ENCODE results near the gene MIS18BP1. TPM values are rescaled to one million over a fixed set of nuclear protein-coding genes. Genes with fewer than 3 reads are reported as not detected.
"Not testable (repeated sequence)": the region's sequence is repeated elsewhere in the genome, so short reads cannot be mapped to it uniquely, and the experiment has no call there.

MIS18BP1 gene
- total RNA-seq, 1 donor from 2014 or later: 29.9 TPM

DNA sequence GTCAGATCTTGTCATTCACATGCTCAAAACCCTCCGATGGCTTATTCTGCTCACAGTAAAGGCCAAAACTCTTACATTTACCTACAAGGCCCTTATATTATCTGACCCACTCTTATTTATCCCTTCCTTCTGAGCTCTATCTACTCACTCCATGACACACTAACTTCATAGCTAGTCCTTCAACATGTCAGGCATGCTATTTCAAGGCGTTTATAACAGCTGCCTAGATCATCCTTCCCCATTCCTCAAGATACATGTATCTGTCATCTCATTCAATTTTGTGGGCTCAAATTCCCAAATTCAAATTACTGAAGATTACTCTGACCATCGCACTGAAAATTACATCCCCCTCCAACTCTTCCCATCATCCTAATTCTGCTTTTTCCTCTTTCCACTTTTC, 6.9 kb downstream of the MIS18BP1 start:
- DNase-seq (ENCODE audit: low read depth): no peak

DNA sequence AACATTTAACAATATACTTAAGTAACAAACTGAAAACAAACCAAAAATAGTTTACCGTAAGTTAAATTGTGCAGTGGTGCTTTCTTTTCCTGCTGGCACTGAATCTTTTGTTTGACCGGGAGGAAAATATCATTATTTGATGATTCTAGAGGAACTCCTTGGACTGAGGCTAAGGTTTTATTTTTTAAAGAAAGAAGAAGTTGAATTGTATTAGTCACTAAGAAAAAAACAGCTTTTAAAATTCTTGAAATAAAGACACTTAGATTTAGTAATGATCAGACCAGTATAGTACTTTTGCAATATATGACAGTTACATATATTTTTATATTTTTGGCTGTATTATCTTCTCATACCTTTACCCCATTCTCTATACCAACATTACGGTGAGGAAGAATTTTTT, 10.3 kb downstream of the MIS18BP1 start:
- DNase-seq (ENCODE audit: low read depth): no peak

DNA sequence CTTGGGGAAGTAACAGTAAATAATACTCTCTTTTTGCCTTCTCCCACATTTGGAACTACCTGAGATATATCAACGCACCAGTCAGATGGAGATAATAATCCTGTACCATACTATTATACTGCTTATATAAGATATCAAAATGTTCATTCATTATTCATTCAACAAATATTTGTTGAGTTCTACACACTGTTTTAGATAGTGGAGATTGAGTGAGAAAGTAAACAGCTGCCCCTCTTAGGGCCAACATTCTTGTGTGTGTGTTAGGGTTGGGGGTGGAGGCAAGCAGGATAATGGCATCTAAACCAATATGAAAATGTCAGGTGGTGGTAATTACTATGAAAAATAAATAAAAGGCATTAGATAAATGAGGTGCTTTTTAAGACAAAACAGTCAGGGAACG, 14.0 kb downstream of the MIS18BP1 start:
- no peak for DNase-seq (ENCODE audit: low read depth)

- no peak for DNase-seq (ENCODE audit: low read depth)
Observed at GRCh38 chr14:45227566-45227965, 25.4 kb downstream of the MIS18BP1 start.

DNA sequence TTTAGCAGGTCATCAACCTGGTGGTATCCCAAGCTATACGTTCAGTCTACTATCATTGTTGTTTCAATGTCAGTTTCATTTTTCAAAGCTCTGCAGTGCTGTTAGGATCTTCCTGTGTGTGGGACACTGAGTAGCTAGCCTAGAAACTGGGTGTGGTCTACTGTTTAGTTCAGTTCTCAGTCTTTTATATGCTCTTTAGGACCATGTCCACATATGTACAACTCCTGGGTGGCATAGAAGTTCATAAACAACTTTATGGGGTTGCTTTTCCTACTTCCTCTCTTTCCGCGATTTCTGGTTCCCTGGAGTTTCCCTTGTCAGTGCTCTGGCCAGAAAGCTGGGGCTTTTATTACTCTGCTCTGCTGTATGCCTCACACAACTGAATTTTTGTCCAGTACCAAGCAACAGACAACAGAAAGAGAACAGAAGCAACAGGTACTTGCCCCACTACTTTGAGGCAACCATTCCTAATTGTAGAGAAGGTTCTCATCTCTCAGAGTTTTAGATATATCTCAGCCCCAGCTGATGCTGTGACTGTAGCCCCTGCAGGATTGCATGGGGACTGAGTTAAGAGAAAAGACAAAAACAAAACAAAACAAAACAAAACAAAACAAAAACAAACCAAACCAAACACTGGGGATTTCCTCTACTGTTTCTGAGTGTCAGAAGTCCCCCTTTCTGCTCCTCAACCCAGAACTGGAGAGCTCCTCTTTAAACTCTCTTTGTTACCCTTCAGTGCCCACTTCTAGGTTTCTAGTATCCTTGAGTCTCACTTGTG, 30.3 kb downstream of the MIS18BP1 start:
- no peak for DNase-seq (ENCODE audit: low read depth)

- not testable (repeated sequence) for DNase-seq (ENCODE audit: low read depth)
Observed at GRCh38 chr14:45214341-45214740, 38.7 kb downstream of the MIS18BP1 start.

GRCh38 chr14:45213716-45214115, 39.3 kb downstream of the MIS18BP1 start:
- peak; percentile 66 for DNase-seq (ENCODE audit: low read depth)

GRCh38 chr14:45212231-45212630, 40.8 kb downstream of the MIS18BP1 start:
- peak; percentile 56 for DNase-seq (ENCODE audit: low read depth)

- DNase-seq (ENCODE audit: low read depth): peak; percentile 14
Observed at GRCh38 chr14:45211295-45211694, 41.7 kb downstream of the MIS18BP1 start.

DNA sequence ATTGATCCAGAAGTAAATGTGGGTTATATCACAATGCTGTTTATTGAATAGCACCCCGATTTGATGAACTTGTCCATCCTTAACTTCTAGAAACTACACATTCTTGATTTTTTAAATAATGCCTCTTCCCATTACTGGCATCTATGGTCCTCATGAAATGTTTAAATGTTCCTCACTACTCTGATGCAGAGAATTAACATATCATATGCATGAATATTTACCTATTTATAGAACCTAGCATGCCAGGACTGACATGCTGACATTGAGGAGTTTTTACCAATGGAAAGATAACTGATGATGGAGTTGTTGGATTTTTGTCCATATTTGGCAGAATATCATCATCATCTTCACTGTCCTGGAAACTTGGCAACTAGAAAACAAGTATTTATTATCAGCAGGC, 42.8 kb downstream of the MIS18BP1 start:
- no peak for DNase-seq (ENCODE audit: low read depth)

DNA sequence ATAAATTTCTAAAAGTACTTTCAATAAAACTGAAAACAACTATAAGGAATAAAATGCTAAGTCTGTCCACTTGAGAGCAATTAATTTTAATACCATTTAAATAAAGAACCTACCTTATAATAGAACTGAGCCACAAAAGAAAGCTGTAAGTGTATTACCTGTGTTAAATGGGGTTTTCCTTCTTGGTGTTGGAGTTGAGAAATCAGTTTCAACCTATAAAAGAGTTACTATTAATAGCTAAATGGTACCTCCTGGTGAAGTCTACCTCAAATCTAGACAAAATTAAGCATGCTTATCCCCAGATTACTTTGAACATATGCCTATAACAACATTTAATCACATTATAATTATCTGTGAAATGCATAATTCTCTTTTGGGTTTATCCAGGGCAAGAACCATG, 48.8 kb downstream of the MIS18BP1 start:
- DNase-seq (ENCODE audit: low read depth): no peak

GRCh38 chr14:45201905-45202304, 51.1 kb downstream of the MIS18BP1 start:
- DNase-seq (ENCODE audit: low read depth): peak; percentile 10

- peak; percentile 7 for DNase-seq (ENCODE audit: low read depth)
Observed at GRCh38 chr14:45199230-45199629, 53.8 kb downstream of the MIS18BP1 start.

DNA sequence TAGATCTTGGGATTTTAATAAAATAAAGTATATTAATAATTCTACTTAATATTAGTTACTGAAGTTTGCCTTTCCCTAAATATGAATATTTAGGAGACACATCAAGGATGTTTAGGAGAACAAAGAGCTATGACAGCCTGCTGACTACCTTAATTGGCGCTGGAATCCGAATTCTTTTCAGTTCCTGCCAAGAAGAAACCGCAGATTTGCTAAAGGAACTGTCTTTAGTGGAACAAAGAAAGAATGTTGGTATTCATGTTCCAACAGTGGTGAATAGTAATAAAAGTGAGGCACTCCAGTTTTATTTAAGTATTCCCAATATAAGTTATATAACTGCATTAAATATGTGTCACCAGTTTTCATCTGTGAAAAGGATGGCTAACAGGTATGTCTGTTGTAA, 54.5 kb downstream of the MIS18BP1 start:
- no peak for DNase-seq (ENCODE audit: low read depth)

DNA sequence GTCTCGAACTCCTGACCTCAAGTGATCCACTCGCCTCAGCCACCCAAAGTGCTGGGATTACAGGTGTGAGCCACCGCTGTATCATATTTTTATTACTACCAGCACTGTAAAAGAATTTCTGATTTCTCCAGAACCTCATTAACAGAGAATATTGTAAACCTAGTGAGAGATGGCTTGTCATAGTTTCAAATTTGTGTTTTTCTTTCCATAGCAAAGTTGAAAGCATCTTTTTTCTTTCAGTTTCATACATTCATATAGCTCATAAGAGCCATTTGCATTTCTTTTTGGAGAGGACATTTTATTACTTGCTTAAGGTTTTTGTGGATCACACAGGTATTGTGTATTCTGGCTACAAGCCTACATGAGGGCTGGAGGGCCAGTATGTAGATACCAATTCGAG, 58.0 kb downstream of the MIS18BP1 start:
- DNase-seq (ENCODE audit: low read depth): no peak

- no peak for DNase-seq (ENCODE audit: low read depth)
Observed at GRCh38 chr14:45185100-45185814, 67.7 kb downstream of the MIS18BP1 start.

- DNase-seq (ENCODE audit: low read depth): no peak
Observed at GRCh38 chr14:45181806-45182205, 71.2 kb downstream of the MIS18BP1 start.

DNA sequence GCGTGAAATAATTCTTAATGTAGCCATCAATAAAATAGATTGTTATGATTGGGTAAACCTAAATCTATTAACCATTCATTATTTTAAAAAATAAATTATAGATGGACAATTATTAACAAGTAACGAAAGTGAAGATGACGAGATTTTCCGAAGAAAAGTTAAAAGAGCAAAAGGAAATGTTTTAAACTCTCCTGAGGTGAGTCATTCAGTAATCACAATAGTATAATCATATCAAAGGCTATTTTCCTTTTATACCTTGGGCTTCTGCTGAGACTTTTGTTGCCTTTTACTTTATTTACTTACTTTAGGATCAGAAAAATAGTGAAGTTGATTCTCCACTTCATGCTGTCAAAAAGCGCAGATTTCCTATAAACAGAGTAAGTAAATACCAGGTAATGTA, 71.7 kb downstream of the MIS18BP1 start:
- no peak for DNase-seq (ENCODE audit: low read depth)

GRCh38 chr14:45177076-45177475, 75.9 kb downstream of the MIS18BP1 start:
- no peak for DNase-seq (ENCODE audit: low read depth)

DNA sequence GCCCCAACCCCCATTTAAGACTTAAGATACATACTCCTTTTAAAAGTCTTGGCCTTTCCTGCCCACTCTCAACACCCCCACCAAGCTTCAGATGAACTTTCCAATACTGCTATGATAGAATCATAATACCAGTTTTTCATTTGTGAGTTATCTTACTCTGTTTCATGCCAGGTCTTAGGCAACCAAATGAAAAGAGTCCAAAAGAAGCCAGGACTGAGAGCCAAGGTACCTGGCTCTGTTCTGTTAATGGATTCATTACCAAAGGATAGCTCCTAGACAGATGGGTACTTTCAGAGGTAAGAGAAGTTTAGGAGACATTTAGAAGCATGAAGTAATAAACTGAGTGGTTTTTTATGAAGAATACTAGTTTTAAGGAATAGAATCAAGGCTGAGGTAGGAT, 83.1 kb downstream of the MIS18BP1 start:
- no peak for DNase-seq (ENCODE audit: low read depth)

GRCh38 chr14:45156067-45156466, 96.9 kb downstream of the MIS18BP1 start:
- DNase-seq (ENCODE audit: low read depth): no peak

All from renal cortical epithelial cell (primary cell).